ENCODE results near the gene C4orf50.

DNA sequence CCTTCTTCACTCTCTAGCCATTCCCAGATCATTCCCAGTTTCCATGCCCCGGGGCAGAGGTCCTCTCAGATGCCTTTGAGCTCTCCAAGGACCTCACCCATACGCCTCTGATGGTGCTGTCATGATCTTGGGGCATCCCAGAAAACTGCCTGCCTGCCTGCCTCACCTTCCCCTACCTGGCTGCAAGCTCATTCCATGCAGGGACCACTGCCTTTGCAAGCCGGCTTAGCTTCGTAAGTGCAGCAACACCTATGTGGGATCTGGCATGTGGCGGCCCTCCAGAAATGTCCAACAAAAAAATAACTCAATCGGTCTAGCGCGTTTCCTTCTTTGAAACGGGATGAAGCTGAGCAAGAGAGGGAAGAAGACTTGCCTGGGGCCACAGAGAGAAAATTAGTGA, 53.0 kb downstream of the C4orf50 start:
- TF ChIP-seq, protein P1, sequence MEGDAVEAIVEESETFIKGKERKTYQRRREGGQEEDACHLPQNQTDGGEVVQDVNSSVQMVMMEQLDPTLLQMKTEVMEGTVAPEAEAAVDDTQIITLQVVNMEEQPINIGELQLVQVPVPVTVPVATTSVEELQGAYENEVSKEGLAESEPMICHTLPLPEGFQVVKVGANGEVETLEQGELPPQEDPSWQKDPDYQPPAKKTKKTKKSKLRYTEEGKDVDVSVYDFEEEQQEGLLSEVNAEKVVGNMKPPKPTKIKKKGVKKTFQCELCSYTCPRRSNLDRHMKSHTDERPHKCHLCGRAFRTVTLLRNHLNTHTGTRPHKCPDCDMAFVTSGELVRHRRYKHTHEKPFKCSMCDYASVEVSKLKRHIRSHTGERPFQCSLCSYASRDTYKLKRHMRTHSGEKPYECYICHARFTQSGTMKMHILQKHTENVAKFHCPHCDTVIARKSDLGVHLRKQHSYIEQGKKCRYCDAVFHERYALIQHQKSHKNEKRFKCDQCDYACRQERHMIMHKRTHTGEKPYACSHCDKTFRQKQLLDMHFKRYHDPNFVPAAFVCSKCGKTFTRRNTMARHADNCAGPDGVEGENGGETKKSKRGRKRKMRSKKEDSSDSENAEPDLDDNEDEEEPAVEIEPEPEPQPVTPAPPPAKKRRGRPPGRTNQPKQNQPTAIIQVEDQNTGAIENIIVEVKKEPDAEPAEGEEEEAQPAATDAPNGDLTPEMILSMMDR (conservative IDR thresholded peaks at IDR 0.05), result no peak
- TF ChIP-seq EZH2 (IDR thresholded peaks at IDR 0.05; ENCODE audit: low read depth), result no peak

Data from PC-9 (cell line).